ENCODE results near the gene ADAM19.

Gene ADAM19

DNA sequence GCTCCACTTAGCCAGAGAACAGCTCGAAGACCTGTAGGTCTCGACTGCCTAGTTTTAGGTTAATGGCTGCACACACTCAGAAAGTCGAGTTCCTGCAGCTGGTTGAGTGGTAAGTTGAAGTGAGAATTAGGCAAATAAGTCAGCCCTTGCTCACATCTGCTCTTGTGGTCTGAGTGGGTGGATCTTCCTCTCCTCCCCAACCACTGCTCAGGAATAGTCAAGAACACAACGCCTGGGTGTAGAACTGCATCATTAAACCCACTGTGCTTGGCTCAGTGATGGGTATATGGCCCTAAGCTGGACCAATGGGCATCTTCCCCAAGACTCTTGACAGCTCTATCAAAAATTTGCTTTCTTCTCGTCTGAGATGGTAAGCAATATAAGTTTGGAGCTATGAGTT, 20.9 kb upstream of the ADAM19 start:
- no peak for DNase-seq

DNA sequence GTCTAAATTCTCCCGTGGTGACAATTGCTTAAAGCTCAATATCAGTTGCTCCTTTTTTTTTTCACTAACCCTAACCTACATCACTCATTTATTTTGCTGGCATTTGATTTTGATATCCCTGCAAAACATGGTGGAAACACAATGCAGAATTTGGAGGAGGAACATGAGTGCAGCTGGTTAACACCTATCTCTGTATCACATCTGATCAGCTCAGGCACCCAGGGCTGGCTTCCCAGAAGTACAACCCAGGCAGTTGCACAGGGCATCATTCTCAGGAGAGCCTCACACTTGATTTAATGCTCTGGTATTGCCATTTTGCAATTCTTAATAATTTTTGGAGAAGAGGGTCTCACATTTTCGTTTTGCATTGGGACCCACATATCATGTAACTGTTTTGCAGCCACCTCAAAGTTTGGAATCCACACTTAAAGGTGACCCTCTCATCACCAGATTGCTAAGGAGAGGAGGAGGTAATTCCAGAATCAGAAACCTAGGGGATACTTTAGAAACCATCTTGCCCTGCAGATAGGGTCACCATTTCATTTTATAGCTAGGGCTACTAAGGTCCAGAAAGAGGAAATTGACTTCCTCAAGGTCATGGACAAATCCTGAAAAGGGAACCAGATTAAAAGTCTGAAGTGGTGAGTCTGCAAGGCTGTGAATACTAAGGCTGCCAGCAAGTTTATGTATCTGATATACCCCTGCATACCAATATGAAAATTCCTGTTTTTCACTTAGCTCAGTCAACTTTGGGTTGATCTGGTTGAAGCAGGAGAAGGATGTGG, 19.3 kb upstream of the ADAM19 start:
- DNase-seq, result no peak

DNA sequence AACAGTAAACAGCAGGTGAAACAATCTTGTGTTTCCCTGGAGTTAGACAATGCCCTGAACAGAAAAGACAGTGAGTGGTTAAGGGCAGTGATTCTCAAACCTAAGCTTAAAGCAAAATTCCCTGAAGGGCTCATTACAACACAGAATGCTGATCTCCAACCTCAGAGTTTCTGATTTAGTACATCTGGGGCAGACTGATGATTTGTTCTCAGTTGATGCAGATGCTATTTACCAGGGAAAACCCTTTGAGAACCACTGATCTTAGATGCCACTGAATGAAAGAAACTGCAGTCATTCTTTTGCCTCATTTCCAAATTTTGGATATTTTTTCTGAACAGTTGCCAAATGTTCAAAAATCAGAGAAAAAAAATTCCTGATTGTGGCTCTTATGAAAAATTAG, 18.7 kb upstream of the ADAM19 start:
- no peak for DNase-seq

DNA sequence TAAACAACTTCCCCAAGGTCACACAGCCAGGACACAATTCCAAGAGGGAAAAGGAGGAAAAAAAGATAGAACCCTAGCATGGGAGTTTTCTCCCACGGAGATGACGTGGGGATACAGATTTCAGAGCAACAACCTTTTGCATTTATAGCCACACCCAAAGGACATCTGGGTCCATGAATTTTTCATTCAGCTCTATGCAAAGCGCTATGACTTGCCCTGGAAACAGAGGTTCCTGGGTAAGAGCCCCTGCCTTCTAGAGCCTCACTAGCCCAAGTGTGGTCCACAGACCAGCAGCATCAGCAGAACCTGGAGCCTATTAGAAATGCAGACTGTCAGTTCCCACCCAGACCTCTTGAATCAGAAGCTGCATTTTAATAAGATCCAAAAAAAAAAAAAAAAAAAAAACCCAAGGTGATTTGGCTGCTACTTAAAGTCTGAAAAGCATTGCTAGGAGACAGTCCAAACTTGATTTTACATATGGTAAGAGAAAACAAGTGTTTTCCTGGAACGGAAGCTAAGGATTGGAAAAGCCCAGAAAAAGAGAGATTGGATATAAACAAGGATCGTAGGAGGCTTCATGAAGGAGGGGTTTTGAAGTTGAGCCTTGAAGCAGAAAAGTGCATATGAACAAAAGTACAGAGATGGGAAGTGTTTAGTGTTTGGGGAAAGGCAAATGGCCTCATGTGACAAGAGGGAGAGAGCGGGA, 17.6 kb upstream of the ADAM19 start:
- no peak for DNase-seq

DNA sequence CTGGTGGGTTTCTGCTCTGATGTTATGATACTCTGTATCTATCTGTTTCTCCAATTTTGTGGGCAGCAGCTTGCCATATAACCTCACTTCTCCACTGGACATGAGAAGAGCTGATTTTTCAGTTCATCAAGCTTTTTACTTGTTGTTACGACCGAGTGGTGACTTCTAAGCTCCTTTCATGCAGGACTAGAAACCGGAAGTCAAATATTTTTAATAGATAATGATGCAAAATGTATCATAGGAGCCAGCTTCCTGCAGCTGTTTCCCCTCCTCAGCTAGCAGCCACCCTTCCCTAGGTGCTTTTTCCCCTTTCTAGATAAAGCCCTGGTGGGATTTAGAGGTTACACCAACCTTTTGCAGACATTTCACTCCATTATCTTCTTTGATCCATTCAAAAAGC, 17.0 kb upstream of the ADAM19 start:
- no peak for DNase-seq

DNA sequence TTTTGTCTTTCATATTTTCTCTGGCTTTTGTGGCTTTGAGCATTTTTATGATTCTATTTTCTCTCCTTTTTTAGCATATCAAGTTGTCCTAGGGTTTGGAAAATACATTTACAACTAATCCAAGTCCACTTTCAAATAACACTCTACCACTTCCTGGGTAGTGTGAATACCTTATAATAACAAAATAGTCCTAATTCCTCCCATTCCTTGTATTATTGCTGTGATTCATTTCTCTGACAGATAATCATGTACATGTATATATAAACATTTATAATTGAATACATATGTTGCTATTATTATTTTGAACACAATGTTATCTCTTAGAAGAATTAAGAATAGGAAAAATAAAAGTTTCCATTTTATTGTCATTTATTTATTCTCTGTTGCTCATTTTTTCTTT, 14.9 kb upstream of the ADAM19 start:
- no peak for DNase-seq

DNA sequence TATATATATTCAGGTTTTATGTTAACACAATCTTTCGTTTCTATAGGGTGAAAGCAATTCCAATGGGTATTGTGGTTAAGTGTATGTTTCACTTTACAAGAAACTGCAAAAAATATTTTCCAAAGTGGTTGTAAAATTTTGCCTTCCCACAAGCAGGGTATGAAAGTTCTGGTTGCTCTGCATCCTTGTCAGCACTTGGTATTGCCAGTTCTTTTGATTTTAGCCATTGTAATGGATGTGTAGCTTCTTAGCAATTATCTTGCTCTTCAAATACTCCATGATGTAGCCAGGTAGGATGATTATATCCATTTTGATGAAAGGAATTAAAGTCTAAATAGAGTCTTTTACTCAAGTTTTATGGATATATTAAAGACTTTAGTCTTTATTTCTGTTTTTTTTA, 9.1 kb upstream of the ADAM19 start:
- no peak for DNase-seq

DNA sequence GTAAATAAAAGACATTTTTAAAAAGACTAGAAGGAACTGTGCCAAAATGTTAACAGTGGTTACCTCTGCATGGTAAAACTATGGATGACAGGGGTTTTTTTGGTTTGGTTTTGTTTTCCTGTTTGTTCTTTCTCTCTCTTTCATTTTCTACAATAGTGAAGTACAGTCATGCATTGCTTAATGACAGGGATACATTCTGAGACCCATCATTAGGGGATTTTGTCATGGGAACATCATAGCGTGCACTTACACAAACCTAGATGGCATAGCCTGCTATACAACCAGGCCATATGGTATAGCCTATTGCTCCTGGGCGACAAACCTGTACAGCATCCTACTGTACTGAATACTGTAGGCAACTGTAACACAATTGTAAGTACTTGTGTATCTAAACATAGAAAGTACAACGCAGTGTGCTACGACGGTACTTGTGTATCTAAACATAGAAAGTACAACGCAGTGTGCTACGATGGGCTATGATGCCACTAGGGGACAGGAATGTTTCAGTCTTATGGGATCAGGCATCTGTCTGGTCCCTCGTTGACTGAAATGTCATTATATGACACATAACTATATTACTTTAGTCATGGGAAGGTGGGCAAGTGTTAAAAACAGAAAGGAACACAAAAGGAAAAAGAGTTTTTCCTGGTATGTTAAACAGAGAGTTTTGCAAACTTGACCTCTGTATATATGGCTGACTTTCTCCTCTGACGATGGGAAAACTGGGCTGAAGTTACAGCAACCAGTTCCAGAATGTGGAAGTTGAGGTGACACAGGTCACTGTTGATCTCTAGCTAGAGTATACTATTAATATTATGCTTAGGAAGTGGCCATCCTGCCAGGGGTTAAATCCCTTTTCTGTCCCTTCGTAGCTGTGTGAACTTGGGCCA, 7.4 kb upstream of the ADAM19 start:
- no peak for DNase-seq

DNA sequence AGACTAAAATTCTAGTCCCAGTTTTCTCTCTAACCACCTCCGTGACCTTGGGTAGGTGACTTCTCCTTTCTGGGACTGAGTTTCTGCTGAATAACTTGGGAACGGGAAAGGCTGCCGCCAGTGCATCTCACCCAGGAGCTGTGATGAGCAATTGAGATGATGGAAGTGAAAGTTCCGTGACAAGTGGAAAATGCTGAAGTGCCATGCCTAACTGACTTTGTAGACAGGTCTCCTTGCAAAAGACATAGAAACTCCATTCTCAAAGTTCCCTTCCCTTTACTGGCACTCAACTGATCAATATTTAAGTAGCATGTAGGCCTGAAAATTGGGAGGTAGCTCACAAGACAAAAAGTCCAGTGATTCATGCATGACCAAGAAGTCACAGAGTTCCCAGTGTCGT, 6.3 kb upstream of the ADAM19 start:
- no peak for DNase-seq

DNA sequence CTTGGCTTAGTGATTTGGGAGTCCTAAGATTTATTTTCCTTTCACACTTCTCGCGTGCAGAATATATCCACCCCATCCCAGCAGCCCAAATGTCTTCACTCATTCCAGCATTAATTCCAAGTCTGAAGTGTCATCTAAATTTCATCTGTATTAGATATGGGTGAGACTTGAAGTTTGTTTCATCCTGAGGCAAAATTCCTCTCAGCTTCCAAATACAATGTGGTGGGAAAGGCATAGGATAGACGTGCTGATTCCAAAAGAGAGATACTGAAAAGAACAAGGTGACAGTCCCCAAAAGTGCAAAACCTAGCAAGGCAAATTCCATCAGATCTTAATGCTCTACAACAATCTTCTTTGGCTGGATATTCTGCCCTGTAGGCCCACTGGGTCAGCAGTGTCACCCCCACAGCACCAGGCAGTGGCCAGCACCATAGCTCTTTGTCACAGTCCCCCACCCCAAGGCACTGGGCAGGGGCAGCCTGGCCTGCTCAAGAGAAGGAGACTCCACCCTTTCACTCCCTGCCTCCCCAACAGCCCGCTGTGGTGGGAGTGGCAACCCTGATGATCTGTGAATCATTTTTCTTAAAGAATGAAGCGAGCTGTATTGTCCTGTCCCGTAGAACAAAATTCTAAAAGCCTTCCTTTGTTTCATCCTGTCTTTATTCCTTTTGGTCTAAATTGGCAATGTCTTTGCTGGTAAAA, 2.7 kb upstream of the ADAM19 start:
- DNase-seq, result no peak

DNA sequence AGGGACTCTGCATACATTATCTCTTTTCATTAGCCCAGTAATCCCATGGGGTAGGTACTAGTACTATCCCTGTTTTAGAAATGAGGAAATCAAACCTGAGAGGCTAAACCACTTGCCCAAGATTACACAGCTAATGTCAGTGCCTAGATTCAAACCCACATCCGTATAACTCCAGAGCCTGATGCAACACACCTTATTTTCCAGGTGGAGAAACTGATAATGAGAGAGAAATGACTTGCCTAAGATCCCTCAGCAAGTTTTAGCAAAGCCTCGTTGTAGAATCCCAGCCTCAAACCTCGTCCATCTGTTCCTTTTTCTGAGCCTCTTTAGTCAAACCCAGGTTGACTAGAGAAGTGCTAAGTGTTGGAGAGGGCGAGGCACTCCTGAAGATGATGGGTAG, 1.1 kb upstream of the ADAM19 start:
- no peak for DNase-seq

DNA sequence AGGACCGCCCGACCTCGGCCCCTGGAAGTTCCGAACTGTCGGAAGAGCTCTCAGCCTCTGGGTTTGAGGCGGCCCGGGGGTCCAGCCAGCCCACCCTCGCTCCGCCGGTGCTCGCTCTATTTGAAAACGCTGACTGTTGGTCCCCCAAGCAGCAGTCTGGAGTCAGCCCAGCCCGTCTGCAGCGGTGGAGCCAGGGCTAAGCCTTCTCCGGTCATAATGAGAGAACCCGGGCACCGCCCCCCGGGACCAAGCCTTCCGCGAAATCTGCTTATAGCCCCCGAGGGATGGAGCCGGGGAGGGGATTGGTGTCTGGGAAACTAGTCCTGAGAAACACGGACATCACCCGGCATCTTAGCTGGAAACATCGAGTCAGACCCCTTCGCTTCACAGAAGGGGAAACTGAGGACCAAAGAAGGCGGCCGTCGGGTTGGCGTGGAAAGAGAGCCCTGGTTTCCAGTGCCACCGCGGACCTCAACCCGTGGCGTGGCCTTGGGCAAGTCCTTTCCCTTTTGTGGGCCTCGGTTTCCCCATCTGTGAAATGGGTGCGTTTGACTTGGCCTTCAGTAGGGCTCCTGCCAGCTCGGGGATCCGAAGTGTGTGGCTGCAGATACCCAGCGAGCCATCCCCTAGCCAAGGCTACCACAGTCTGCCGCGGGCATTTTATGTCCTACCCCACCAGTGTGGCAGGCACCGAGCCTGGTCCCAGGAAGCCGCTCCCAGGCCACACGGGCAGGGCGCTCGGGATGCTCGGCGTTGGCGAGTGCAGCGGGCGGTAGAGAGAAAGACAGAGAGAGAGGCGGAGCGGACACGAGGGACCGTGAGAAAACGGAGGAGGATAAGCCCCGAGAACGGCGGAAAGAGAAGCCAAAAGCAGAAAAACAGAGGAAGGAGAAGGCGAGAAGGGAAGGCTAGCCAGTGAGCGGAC, 857 bp downstream of the ADAM19 start:
- no peak for DNase-seq

DNA sequence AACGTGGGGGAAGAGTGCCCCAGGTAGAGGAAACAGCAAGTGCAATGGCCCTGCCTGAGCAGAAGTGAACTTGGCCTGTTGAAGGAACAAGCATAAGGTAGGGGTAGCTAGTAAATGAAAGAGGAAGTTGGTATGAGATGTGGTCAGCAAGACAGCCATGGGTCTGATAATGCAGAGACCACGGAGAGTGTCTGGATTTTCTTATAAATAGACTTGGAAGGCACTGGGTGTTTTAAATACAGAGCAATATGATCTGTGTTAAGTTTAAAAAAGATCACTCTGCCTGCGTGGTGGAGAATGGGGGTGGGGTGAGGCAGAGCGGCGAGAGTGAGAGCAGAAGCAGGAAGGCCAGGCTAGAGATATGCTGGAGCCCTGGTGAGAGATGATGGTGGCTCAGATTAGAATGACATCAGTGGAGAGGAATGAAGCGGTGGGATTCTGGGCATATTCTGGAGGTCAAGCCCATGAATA, 4.2 kb downstream of the ADAM19 start:
- peak; percentile 46 to 50 for DNase-seq

DNA sequence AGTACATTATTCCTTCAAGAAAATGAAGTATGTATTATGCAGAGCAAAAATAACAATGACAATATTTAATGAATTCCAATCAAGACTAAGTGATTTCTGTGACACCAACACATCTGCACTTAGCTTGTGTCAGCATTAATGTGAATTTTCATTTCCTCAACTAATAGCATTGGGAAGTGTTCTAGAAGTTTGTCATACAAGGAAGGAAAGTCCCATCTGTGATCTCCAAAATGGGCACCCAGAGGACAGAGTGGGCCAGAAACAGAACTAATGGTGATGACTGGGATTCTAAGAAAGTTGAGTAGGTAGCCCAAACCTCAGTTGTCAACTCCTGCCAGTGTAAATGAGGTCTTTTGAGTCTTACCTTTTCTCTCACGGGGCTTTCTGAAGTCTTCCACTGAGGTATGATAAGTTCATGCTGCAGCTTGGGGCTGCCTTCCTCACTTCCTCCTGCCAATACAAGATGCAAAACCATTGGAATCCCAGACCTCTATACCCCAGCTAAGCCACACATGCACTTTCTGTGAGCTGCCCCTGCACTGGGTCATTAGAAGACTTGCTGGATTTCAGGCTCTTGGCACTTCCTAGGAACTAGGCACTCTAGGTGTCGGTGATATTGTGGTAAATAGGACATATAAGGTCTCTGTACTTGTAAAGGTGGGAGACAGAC, 4.9 kb downstream of the ADAM19 start:
- no peak for DNase-seq

DNA sequence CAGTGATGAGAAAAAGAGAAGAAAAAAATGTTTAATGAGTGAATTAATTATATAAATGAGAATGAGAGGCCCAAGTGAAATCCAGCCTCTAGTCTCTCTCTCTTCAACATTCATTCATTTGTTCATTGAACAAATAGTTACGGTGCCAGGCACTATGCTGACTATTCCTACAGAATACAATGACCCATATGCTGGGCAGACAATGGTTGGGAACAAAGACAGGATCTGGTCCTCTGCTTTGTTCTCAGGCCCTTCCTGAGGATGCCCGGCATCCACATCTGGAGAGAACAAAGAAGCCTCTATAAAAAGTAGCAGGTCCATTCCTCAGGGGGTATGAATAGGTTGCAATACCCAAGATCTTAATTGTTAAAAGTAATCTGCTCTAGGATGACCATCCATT, 6.9 kb downstream of the ADAM19 start:
- no peak for DNase-seq

DNA sequence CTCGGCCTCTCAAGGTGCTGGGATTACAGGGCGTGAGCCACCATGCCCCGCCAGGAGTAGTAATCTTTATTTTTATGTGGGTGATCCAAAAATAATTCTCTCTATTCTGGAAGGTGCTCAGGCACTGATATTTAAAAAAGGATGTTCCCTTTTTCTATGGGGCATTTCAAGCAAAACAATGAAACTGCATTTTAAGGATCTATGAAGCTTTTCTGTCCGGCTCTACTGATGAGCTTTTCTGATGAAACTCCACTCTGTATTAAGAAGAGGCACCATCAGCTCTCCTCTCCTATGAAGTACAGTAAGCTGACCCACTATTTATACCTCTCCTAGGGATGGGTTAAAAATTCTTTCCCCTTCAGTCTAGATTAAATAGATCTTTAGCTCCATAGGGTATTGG, 7.4 kb downstream of the ADAM19 start:
- no peak for DNase-seq

DNA sequence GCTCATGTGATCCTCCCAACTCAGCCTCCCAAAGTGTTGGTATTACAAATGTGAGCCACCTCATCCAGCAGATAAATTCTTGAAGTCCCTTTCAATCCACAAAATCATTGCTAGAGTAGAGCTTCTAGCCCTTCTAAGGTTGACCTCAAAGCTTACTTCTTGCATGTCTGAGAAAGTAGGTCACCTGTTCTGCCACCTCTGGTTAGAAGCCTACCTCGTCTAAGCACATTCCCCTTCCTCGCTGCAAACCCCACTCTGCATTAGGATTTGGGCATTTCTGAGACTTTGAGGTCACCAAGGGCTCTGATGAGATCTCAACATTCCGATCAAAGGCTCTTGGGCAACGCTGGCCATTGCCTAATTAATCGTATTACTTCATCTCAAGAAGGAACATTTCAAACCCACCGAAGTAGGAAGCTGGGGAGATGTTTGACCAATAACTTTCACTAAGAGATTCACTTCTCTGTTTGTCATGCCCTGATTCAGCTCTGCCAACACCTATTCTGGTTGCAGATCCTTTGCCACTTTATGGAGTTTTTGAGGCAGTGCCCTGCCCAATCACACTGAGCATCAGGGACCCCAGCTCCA, 8.6 kb downstream of the ADAM19 start:
- peak; percentile 24 to 44 for DNase-seq

DNA sequence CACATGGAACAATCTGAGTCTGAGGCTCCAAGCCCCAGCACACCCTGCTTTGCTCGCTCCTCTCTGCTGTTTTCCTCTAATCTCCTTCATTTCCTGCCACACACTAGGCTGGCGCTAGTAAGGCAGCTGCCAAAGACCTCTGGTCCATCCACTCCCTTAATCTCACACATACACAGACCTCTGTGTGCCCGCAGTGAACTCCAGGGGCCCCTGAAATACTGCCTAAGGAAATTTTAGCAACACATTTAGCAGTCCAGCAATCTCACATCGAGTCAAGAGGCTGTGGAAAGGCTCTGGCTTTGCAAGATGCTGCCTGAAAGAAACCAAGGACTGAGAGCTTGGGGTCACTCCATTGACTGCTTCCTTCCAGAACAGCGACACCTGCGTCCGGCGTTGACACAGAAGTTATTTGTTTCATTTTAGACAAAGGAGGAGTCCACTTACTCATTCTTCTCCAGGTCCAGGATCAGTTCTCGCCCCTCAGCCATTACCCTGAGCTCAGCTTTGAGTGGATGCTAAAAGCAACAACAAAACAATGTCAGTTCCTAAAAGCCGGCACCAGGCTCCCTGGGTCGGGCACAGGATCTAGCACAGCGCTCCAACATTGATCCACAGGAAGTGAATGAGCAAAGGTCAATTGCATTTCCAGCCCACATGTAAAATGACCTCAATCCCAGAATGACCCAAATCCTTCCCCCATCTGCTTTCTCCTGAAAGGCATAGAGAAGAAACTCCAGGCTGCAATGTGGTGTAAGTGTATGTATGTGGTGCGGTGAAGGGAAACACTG, 11.5 kb downstream of the ADAM19 start:
- no peak for DNase-seq

DNA sequence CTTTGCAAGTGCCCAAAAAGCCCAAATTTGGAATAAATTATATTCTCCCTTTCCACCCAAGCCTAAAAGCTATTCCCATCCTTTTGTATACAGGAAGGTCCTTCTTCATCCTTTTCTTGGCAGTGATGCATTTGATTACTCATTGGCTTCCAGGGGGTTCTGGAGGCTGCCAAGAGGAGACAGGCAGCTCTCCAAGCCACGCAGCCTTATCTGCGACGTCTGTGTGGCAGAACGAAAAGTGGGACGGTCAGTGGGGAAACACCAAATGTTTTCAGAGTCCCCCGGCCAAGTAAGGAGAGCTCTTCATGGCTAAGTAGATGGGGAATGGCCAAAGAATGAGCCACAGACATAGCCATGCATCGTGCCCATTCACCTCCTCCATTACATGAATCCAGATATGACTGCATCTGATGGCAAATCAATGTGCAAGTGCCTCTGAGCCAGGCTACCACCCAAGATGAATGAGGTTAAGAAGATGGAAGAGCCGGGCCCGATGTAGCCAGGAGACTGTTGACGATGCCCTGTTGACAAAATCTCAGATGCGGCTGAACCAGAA, 12.1 kb downstream of the ADAM19 start:
- no peak for DNase-seq

Data from AML-193 (cell line).